ENCODE data around the gene MRPL49. TPM values are rescaled to one million over a fixed set of nuclear protein-coding genes. Genes with fewer than 3 reads are reported as not detected.
A peak's percentile ranks its signal among the peaks of the same experiment; 100 is the strongest.

MRPL49 gene
- 10 to 100 TPM; 60.7 to 72.3 TPM for total RNA-seq

DNA sequence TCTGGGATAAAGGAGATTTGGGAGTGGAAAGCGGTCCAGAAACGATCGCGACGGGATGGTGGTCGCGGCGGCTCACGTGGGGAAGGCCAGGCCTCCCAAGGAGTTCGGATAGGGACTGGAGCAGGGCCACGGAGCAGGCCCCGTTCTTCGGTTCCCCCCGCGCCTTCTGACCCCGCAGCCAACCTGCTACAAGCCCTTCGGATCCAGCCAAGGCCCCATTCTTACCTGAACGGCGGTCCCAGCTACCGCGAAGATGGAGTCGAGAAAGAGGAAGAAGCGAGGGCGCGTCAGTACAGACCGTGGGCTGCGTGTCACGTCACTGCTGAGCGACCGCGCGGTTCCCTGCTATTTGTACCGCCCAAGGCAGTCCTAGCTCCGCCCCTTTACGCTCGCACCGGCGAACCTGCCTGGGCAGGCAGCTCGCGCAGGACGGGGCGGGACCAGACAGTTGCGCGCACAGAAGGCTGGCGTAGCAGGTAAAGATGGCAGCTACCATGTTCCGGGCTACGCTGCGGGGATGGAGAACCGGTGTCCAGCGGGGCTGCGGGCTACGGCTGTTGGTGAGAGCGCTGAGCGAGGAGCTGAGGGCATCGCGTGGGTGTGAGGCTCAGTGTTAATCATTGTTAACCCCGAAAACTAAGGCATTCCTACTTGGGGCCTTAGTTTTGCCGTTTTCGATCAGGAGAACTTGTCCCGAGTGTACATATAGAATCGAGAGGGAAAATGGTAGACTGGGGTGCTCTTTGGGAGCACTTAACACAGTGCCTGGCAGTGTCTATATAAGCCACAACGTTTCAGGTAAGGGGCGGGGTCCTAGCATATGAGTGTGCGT, at the start of gene MRPL49, which contains the start of gene FAU:
Gene MRPL49 (plus strand): TSS at position 457 of the 832 bp plus-strand sequence. CDS start 26 bp downstream, at position 483.
Gene FAU (minus strand): TSS at position 270 of the 832 bp plus-strand sequence. CDS start 321 bp downstream, outside the sequence.
- Histone ChIP-seq H3K4me1 (peaks cover 7% of the 10 kb centered on the region), H3K27me3 (no peaks in the 10 kb centered on the region), H3K4me3 (peak within 1 kb of the TSS; percentile 94), H3K9me3 (no peaks in the 10 kb centered on the region), H3K36me3 (peaks cover 28% of the 10 kb centered on the region), H3K9ac (ENCODE audit: low read depth in 2 of 2, low read length in 2 of 2) (peak within 1 kb of the TSS; percentile 83 to 98), H3K27ac (peak within 1 kb of the TSS; percentile 90)
- DNase-seq = peak; percentile 99
- TF ChIP-seq, protein P1, sequence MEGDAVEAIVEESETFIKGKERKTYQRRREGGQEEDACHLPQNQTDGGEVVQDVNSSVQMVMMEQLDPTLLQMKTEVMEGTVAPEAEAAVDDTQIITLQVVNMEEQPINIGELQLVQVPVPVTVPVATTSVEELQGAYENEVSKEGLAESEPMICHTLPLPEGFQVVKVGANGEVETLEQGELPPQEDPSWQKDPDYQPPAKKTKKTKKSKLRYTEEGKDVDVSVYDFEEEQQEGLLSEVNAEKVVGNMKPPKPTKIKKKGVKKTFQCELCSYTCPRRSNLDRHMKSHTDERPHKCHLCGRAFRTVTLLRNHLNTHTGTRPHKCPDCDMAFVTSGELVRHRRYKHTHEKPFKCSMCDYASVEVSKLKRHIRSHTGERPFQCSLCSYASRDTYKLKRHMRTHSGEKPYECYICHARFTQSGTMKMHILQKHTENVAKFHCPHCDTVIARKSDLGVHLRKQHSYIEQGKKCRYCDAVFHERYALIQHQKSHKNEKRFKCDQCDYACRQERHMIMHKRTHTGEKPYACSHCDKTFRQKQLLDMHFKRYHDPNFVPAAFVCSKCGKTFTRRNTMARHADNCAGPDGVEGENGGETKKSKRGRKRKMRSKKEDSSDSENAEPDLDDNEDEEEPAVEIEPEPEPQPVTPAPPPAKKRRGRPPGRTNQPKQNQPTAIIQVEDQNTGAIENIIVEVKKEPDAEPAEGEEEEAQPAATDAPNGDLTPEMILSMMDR (IDR thresholded peaks at IDR 0.05) = no peak
- intact Hi-C loops (cut with DNase I) = loop anchor here (5.0 kb wide), 1 partner anchor 60 kb away; the partner anchor contains the start of gene CAPN1

DNA sequence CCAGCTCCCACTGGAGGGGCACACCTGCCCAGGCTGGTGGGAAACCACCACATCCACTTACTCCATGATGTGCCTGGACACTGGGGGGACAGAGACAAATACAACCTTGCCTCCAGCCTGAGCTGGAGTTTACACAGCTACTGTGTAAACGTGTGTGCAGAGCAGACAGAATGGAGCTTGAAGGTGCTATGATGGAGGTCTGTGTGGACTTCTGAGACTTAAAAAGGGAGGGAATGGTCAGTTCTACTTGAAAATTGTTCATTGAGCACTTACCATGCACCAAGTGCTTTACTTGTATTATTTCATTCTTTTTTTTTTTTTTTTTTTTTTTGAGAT, 49.5 kb upstream of the MRPL49 start:
- intact Hi-C loops (cut with DNase I) = no loop called here

DNA sequence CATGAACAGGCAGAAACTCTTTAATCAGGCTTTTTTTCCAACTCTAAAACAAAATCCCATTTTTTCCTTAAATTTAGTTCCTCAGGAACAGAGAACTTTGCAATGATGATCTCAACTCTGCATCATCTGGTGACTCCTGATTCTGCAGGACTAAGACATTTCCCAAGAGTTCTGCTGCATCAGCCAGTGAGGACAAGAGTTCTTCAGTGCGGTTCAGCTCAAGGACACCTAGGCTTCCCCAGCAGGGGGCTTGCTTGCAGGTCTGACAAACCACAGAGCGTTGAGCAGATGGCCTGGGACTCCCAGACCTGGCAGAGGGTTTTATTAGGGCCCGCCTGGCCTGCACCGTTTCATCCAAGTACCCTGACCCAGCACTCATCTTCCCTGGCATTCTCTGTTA, 44.7 kb upstream of the MRPL49 start:
- no peaks in the 10 kb centered on the region for H3K4me1 ChIP-seq
- H3K9ac ChIP-seq (ENCODE audit: low read depth in 2 of 2, low read length in 2 of 2) = no peak overlapping the region
- no peak overlapping the region for H3K27ac ChIP-seq
- TF ChIP-seq, protein P1 (IDR thresholded peaks at IDR 0.05) = no peak
- H3K36me3 ChIP-seq = no peaks in the 10 kb centered on the region
- intact Hi-C loops (cut with DNase I) = no loop called here
- DNase-seq = no peak
- no peaks in the 10 kb centered on the region for H3K9me3 ChIP-seq
- H3K27me3 ChIP-seq = no peaks in the 10 kb centered on the region
- H3K4me3 ChIP-seq = no peak overlapping the region

More for the DNA sequence above, 49.5 kb upstream of the MRPL49 start:
- no peaks in the 10 kb centered on the region for H3K36me3 ChIP-seq
- DNase-seq = no peak
- H3K4me3 ChIP-seq = no peak overlapping the region
- no peak overlapping the region for H3K27ac ChIP-seq
- no peaks in the 10 kb centered on the region for H3K9me3 ChIP-seq
- TF ChIP-seq, protein P1 (IDR thresholded peaks at IDR 0.05) = no peak
- no peaks in the 10 kb centered on the region for H3K4me1 ChIP-seq
- no peaks in the 10 kb centered on the region for H3K27me3 ChIP-seq
- H3K9ac ChIP-seq (ENCODE audit: low read depth in 2 of 2, low read length in 2 of 2) = no peak overlapping the region

DNA sequence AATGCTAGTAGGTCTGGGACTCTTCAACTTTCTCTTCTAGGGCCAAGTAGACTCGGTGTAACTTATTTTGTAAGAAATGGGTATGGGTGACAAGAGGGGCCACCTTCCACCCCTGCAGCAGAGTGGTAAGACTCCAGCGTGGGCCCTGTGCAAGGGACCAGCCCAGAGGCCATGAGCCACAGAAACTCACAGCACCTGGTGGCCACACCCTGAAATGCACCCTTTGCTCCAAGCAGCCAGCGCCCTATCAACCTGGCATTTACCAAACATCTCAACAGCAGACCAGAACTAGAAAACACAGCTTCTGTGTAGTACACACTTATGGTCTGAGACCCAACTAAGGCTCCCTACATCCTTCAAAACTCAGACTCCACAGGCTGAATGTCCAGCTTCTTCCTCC, 44.0 kb upstream of the MRPL49 start:
- H3K4me1 ChIP-seq = peaks cover 3% of the 10 kb centered on the region
- peak overlapping the region in 1 of 2 donors; percentile 22 for H3K9ac ChIP-seq (ENCODE audit: low read depth in 2 of 2, low read length in 2 of 2)
- no peaks in the 10 kb centered on the region for H3K27me3 ChIP-seq
- peak; percentile 75 for DNase-seq
- no peak overlapping the region for H3K27ac ChIP-seq
- intact Hi-C loops (cut with DNase I) = no loop called here
- TF ChIP-seq, protein P1 (IDR thresholded peaks at IDR 0.05) = peak; percentile 68
- no peaks in the 10 kb centered on the region for H3K36me3 ChIP-seq
- H3K9me3 ChIP-seq = no peaks in the 10 kb centered on the region
- H3K4me3 ChIP-seq = no peak overlapping the region

DNA sequence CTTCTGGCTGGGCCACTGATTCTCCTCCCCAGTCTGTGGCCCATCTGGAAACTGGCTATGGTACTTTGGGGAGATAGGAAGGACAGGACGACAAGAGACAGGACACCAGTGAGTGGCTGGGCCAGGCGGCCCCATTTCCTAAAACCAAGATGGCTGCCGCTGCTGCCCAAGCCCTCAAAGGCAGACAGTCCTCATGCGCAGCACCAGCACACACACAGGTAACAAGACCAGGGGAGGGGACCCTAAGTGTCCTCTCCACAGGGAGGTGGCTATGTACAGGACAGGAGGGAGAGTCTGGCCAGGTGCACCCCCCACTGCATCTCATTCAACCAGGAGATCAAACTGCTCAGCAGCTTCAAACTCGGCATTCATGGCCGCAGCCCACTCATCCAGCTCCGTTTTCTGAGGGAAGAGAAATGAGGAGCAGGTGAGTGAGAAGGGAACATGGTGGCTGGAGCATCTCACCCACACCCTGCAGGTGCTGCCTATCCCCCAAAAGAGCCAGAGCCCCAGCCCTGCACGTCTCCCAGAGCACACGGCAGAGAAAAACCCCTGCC, 43.3 kb upstream of the MRPL49 start:
- Histone ChIP-seq H3K4me3 (no peak overlapping the region), H3K4me1 (peaks cover 7% of the 10 kb centered on the region), H3K36me3 (no peaks in the 10 kb centered on the region), H3K9ac (ENCODE audit: low read depth in 2 of 2, low read length in 2 of 2) (no peak overlapping the region), H3K27me3 (no peaks in the 10 kb centered on the region), H3K27ac (no peak overlapping the region), H3K9me3 (no peaks in the 10 kb centered on the region)
- TF ChIP-seq, protein P1 (IDR thresholded peaks at IDR 0.05) = no peak
- intact Hi-C loops (cut with DNase I) = no loop called here
- DNase-seq = no peak
